PFSK-1 (cell line): ENCODE measurements around the gene MUSK.

Experiments
- FOXP2 ChIP-seq: optimal IDR thresholded peaks from 2 replicates; pipeline ENCODE3; 2011; ENCODE audit warnings: borderline replicate concordance, control low read depth, inconsistent platforms; ENCODE audit not compliant: insufficient read depth; ENCODE audit errors: extremely low read length, extremely low read depth
- POLR2AphosphoS5 ChIP-seq: IDR thresholded peaks from 2 replicates; pipeline ENCODE4 v1.6.1; 2012; ENCODE audit warnings: low read depth, mild to moderate bottlenecking, control low read depth, low read length, moderate library complexity
- REST ChIP-seq, 2 experiments: IDR thresholded peaks; 2 replicates each; pipeline versions ENCODE4 v1.6.1 to v1.8.0; 2011 to 2012; ENCODE audit warnings: low read depth in 2 of 2, low read length in 2 of 2, control low read depth in 1 of 2, inconsistent platforms in 1 of 2, mild to moderate bottlenecking in 1 of 2, moderate library complexity in 1 of 2; ENCODE audit not compliant: insufficient read depth in 1 of 2
- SIN3A ChIP-seq: IDR thresholded peaks from 2 replicates; pipeline ENCODE4 v1.6.1; 2012; ENCODE audit warnings: mild to moderate bottlenecking, low read length, moderate library complexity, borderline replicate concordance; ENCODE audit not compliant: insufficient read depth
- TAF1 ChIP-seq: IDR thresholded peaks from 2 replicates; pipeline ENCODE4 v1.6.1; 2012; ENCODE audit warnings: low read length, control low read depth, borderline replicate concordance; ENCODE audit not compliant: insufficient read depth

MUSK gene

GRCh38 chr9:110837401-110838005, 168.9 kb downstream of the MUSK start:
- no peak for TF ChIP-seq TAF1
- TF ChIP-seq FOXP2, result no peak
- no peak for TF ChIP-seq REST (IDR thresholded peaks at IDR 0.05; ENCODE audit: insufficient read depth in 1 of 2, low read depth in 2 of 2, low read length in 2 of 2)
- no peak for TF ChIP-seq POLR2AphosphoS5
- no peak for TF ChIP-seq SIN3A

GRCh38 chr9:110842169-110842568, 173.6 kb downstream of the MUSK start:
- TF ChIP-seq REST (IDR thresholded peaks at IDR 0.05; ENCODE audit: insufficient read depth in 1 of 2, low read depth in 2 of 2, low read length in 2 of 2), result no peak
- TF ChIP-seq FOXP2, result no peak
- TF ChIP-seq TAF1, result no peak
- no peak for TF ChIP-seq SIN3A
- no peak for TF ChIP-seq POLR2AphosphoS5

GRCh38 chr9:110842986-110843385, 174.4 kb downstream of the MUSK start:
- no peak for TF ChIP-seq POLR2AphosphoS5
- TF ChIP-seq REST (IDR thresholded peaks at IDR 0.05; ENCODE audit: insufficient read depth in 1 of 2, low read depth in 2 of 2, low read length in 2 of 2), result no peak
- no peak for TF ChIP-seq SIN3A
- TF ChIP-seq FOXP2, result no peak
- no peak for TF ChIP-seq TAF1

GRCh38 chr9:110844121-110844520, 175.5 kb downstream of the MUSK start:
- TF ChIP-seq POLR2AphosphoS5, result no peak
- TF ChIP-seq FOXP2, result no peak
- no peak for TF ChIP-seq REST (IDR thresholded peaks at IDR 0.05; ENCODE audit: insufficient read depth in 1 of 2, low read depth in 2 of 2, low read length in 2 of 2)
- no peak for TF ChIP-seq TAF1
- no peak for TF ChIP-seq SIN3A

- TF ChIP-seq REST (IDR thresholded peaks at IDR 0.05; ENCODE audit: insufficient read depth in 1 of 2, low read depth in 2 of 2, low read length in 2 of 2) (no peak), SIN3A (no peak), FOXP2 (no peak), POLR2AphosphoS5 (no peak), TAF1 (no peak)
Measured at GRCh38 chr9:110846215-110846614, 177.6 kb downstream of the MUSK start.
